HG02973 (cell line): ENCODE results near the gene GFPT1.

ENCODE experiments used
- ATAC-seq: cut with Tn5 transposase; IDR thresholded peaks from one replicate; pipeline ENCODE4 v1.9.1; 2021; ENCODE audit warnings: moderate library complexity; ENCODE audit not compliant: unreplicated experiment

The GFPT1 gene

DNA sequence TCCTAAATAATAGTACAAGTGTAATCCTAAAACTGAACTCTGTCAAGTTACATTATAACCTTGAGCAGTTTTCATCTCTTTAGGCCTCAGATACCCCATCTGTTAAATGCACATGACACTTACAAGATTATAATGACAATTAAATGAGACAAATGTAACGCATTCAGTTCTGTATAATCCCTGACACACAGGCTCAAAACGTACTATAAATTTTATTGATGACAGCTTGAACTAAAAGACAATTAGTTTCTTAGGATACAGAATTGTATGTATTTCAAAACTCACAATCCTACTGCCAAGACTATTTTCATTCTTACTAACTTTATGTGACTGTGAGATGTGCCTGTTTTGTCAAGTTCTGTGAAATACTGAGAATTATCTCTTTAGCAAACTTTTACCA, 56.2 kb downstream of the GFPT1 start:
- no peak for ATAC-seq

DNA sequence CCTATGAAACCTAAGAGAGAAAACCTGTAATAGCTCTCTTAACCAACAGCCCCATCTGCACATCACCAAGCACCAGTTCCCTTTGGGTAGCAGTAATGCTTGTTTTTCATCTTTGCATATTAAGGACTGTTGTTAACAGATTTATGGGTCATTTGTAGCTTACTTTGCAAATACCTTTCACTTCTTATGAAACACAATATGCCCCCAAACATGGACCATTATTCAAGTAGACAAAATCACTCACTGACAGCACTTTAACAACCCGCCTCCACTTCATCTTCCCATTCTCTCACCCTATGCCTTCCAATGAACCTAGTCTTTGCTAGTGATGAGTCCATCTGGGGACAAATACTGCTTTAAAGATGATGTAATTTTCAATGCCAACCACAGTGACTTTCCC, 64.4 kb downstream of the GFPT1 start:
- ATAC-seq = no peak

GRCh38 chr2:69316550-69316949, 70.5 kb downstream of the GFPT1 start:
- ATAC-seq = no peak

- no peak for ATAC-seq
Observed at GRCh38 chr2:69315160-69315761, 71.8 kb downstream of the GFPT1 start.

DNA sequence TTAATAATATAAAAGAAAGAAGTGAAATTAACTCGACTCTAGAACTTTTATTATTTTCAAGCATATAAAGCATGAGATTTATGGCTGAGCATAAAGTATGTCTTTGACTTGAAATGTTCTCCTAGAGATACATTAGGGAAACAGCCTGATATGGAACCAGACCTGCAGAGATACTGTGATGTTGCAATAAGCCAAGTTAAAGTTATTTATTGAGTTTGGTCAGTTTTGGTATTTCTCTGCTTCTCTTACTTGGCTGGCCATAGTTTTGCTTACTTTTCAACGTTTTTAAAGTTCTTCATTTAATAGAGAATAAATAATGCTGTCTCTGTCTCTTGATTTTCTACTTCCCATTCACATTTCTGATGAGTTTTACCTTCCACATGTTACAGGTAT, 76.0 kb downstream of the GFPT1 start:
- no peak for ATAC-seq

GRCh38 chr2:69310111-69311023, 76.7 kb downstream of the GFPT1 start:
- ATAC-seq = no peak

DNA sequence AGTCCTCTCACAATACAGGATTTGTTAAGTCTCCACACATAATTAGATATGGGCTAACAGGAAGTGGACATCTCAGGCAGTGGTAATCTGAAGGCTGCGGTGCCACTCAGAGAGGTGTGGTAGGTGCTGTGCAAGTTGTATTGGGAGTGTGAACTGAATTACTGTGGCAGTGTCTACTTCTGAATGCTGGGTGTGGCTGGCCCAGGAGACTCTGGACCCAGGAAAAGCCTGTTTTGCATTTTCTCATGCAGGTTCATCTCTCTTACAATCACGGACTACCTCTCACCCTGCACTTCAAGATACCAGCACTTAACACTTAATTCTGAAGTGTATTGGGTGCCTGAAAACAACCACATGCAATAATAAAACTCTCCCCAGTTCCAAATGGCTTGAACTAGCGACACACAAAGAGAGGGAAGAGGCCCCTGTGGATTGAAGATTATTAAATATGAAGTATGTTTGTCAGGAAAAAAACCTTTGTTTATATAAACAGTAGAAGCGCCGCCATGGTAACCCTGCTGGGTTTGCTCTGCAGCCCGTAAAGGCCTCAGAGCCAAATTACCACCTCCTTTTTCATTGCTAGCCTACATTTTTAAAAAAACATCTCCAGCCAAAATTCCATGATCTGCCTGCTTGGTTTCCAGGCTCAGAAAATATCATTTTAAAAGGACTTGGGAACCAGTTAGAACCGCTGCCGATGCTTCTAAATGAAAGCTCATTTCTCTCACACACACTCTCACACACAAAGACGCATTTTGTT, 77.5 kb downstream of the GFPT1 start:
- ATAC-seq = no peak

DNA sequence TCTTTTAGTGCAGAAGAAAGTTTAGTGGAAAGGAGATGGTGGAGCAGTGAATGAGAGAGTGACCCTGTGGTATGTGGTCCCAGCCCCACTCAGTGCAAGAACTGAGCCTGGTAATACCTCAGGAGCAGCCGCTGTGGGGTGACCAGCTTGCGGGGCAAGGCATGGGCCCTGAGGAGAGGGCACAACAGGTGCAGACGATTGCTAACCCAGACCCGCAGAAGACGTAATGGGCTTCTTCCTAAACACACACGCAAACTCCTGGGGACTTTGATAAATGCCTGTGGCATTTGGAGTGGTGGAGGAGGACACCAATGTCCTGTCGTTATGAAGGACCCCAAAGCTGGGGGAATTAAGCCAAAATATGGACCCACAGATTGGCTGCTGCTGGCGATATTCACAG, 78.7 kb downstream of the GFPT1 start:
- no peak for ATAC-seq

GRCh38 chr2:69307579-69308064, 79.4 kb downstream of the GFPT1 start:
- ATAC-seq = no peak

DNA sequence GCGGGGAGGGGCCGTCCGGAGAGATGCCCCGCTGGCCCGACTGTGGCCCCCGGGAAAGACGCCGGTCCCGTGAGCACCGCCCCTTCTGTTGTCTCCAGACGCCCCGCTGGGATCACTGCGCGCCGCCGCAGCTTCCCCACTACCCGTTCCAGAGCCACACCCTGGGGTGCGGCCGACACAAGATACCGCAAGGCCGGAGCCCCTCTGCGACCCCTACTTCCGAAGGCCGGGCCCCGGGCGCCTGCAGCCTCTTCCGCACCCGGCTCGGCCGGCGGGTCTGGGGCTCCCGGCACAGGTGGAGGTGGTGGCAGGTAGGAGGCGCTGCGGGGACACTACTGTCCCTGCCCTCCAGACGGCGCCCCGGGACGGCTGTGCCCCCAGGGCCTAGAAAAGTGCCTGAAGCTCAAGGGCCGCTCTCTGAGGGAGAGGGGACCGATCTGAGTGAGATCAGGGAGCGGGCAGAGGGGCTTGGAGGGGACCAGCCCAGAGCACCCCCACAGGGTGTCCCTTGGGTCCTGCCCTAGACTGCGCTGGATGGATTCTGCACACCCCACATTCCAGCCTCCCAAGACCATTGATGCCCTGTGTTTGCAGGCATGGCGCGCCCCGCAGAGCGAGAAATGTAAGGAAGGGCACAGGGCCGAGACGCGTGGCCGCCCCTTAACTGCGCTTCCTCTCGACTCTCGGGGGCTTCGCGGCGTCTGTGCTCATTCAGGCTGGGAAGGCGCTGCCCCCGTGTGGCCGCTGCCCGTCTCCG, 80.0 kb downstream of the GFPT1 start:
- peak; percentile 82 for ATAC-seq

- no peak for ATAC-seq
Observed at GRCh38 chr2:69306393-69306821, 80.6 kb downstream of the GFPT1 start.

DNA sequence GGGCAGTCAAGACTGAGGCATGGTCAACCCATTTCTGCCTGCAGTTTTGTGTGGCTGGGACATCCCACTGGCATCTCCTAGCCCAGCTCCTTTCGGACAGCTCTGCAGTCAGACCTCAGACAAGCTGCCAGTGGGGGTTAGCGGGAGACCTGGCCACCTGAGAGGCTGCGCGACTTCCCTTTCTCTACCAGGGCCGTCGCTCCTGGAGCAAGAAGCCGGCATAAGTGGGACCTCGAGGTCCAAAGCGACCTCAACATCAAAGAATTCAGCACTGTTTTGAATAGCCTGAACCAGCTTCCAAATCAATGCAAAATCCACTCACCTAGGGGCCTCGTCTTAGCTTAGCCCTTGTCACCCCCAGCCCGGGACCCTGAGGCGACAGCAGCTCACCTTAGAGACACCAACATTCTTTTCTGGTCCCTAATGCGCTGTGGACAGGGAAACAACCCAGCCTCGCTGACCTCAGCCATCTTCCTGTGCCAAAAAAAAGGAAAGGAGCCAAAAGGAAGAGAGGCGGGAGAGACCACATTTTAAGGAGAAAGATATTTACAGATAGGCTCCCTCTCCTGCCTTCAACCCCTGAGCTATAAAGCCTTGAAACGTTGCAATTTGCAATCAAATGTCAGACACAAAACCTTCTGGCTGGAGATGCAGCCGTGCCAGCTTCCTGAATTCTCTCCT, 81.2 kb downstream of the GFPT1 start:
- no peak for ATAC-seq

DNA sequence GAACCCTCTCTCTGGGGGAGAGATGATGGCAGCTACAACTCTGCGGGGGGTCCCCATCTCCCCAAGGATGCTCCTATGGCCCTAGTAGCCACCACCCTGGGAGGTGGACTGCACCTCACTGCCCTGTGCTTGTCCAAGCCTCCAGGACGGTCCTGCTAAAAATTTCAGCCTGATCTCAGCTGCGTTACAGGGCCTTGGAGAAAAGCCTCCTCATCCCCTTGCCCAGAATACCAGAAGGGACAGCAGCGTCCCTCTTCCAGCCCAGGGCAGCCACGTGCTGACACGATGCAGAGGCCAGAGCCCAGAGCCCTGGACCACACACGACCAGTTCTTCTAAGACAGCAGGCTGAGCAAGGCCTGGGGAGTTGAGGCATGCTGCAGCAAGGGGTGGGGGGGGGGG, 81.9 kb downstream of the GFPT1 start:
- ATAC-seq = no peak

DNA sequence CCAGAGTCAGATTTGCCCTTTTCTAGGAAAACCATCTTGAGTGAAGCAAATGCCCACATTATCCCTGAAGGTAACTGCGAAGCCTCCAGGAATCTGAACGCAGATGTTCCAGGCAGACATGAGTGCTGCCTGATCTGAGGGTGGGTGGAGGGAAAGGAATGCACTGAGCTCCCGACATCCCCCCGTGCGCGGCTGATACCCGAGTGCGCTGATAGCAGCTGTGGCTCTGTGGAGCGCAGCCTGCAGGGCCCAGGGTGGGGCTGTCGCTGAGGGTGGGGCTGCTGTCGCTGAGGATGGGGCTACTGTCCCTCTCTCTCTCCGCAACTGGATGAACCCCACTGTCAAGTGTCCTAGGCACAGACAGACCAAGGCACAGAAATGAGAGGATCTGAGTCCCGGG, 82.4 kb downstream of the GFPT1 start:
- no peak for ATAC-seq

DNA sequence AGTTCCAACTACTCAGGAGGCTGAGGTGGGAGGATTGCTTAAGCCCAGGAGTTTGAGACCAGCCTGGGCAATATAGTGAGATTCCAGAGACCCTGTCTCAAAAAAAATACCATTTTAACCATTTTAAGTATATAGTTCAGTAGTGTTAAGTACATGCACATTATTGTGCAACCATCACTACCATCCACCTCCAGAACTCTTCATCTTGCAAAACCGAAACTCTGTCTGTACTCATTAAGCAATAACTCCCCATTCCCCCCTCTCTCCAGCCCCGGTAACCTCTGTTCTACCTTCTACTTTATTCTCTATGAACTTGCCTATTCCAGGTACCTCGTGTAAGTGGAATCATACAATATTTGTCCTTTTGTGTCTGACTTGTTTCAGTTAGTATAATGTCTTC, 86.4 kb downstream of the GFPT1 start:
- no peak for ATAC-seq

GRCh38 chr2:69299772-69300516, 87.1 kb downstream of the GFPT1 start:
- no peak for ATAC-seq

- no peak for ATAC-seq
Observed at GRCh38 chr2:69298862-69299261, 88.2 kb downstream of the GFPT1 start.

DNA sequence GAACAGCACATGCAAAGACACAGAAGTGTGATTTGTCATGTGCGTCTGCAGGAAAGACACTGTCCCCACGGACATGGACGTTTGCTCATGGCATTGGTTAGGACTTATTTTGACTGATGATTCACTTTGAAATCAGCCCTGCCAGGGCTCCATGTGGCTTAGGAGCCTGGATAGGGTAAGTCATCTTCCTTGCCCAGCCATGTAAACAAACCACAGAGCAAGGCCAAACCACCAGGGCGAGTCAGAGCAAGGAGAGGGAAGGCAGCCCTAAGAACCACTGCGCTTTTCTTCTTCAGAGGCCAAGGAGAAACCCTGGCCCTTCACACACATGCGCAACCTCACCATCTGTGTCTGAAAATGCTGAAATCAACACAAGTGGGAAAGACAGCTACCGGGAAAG, 88.8 kb downstream of the GFPT1 start:
- ATAC-seq = no peak

GRCh38 chr2:69297216-69297615, 89.8 kb downstream of the GFPT1 start:
- no peak for ATAC-seq

DNA sequence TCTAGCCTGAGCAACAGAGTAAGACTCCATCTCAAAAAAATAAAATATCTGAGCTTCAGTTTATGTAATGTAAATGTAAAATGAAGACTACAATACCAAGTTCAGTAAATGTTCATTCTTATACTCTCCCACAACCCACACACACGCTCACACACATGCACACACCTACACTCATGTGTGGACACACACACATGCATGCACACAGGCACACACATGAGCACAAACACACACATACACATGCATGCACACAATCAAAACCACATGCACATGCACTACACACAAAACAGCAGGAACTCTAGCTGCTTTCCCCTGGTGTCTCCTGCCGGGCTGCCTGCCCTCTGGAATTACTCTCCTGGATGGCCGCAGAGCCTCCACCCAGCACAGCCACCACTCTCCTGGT, 90.6 kb downstream of the GFPT1 start:
- no peak for ATAC-seq
